ENCODE results near the gene PLA2G4A.

DNA sequence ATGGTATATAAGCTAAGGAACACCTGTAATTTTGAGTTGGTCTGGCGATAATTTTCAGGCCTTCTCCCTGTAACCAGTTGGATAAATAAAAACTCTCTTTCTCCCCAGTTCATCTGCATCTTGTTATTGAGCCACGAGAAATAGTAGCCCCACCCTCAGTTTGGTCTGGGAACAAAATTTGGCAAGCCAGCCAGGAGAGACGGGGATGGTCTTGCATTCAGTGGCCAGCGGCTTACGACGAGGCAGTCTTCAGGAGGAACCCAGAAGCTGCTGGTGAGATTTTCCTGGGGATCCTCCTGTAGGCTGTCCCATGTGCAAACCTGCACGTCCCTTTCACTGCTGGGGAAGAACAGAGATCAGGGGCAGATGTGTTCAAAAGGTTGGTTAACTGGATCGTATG lies 174.6 kb downstream of the PLA2G4A start:
- TF ChIP-seq EP300 (IDR thresholded peaks at IDR 0.05) (no peak), POLR2A (IDR thresholded peaks at IDR 0.05) (no peak), CTCF (IDR thresholded peaks at IDR 0.05) (no peak)
